Hepatocyte (in vitro differentiated cells): ENCODE results near the gene TMEM164. TPM values are rescaled to one million over a fixed set of nuclear protein-coding genes. Genes with fewer than 3 reads are reported as not detected.

Experiments
- DNase-seq: peaks from one replicate; pipeline ENCODE4 v3.0.0-alpha.2; 2016; ENCODE audit warnings: low spot score
- H2AFZ ChIP-seq: fragments of 200-600 bp; sonication (generic); 2 replicates; pipeline ENCODE4 v1.6.0; 2016; ENCODE audit warnings: antibody characterized with exemption, mild to moderate bottlenecking
- H3K27ac ChIP-seq: fragments of 200-600 bp; sonication (generic); 2 replicates; pipeline ENCODE4 v1.5.1; 2016; ENCODE audit warnings: mild to moderate bottlenecking
- H3K27me3 ChIP-seq: fragments of 200-600 bp; sonication (generic); 2 replicates; pipeline ENCODE4 v1.6.1; 2016
- H3K36me3 ChIP-seq: fragments of 200-600 bp; sonication (generic); replicated peaks from 2 replicates; pipeline ENCODE4 v1.5.1; 2016; ENCODE audit warnings: low read depth; ENCODE audit not compliant: insufficient read depth
- H3K4me1 ChIP-seq: fragments of 200-600 bp; sonication (generic); 2 replicates; pipeline ENCODE4 v1.5.1; 2016; ENCODE audit warnings: mild to moderate bottlenecking, moderate library complexity; ENCODE audit not compliant: insufficient read depth
- H3K4me2 ChIP-seq: fragments of 200-600 bp; sonication (generic); 2 replicates; pipeline ENCODE4 v1.6.0; 2016
- H3K4me3 ChIP-seq: fragments of 200-600 bp; sonication (generic); 2 replicates; pipeline ENCODE4 v1.5.1; 2016; ENCODE audit warnings: mild to moderate bottlenecking
- H3K79me2 ChIP-seq: fragments of 200-600 bp; sonication (generic); 2 replicates; pipeline ENCODE4 v1.6.0; 2017; ENCODE audit warnings: mild to moderate bottlenecking
- H3K9me2 ChIP-seq: fragments of 200-600 bp; sonication (generic); replicated peaks from 2 replicates; pipeline ENCODE4 v1.6.0; 2017; ENCODE audit warnings: mild to moderate bottlenecking; ENCODE audit not compliant: insufficient read depth
- H3K9me3 ChIP-seq: fragments of 200-600 bp; sonication (generic); 2 replicates; pipeline ENCODE4 v1.5.1; 2016; ENCODE audit warnings: low read depth, mild to moderate bottlenecking
- H4K20me1 ChIP-seq: fragments of 200-600 bp; sonication (generic); 2 replicates; pipeline ENCODE4 v1.6.0; 2016; ENCODE audit warnings: mild to moderate bottlenecking; ENCODE audit not compliant: insufficient read depth, poor library complexity, severe bottlenecking
- CTCF ChIP-seq: fragments of 200-600 bp; sonication (generic); IDR thresholded peaks from 2 replicates; pipeline ENCODE4 v1.5.1; 2016; ENCODE audit warnings: antibody characterized with exemption, mild to moderate bottlenecking; ENCODE audit not compliant: poor library complexity
- EZH2 ChIP-seq: fragments of 200-600 bp; sonication (generic); IDR thresholded peaks from 2 replicates; pipeline ENCODE4 v1.6.1; 2016; ENCODE audit warnings: antibody characterized with exemption, mild to moderate bottlenecking, borderline replicate concordance
- EZH2phosphoT487 ChIP-seq: fragments of 200-600 bp; sonication (generic); IDR thresholded peaks from one replicate; pipeline ENCODE4 v1.6.1; 2018; ENCODE audit warnings: antibody characterized with exemption, mild to moderate bottlenecking, low read depth, moderate library complexity; ENCODE audit not compliant: unreplicated experiment, severe bottlenecking
- WGBS: methylation state at CpG from one replicate; pipeline ENCODE4 v1.1.6; 2016; ENCODE audit warnings: low lambda C conversion rate; ENCODE audit errors: missing lambda C conversion rate; 5-methylcytosine and 5-hydroxymethylcytosine counted together
- polyA plus RNA-seq: library from polyadenylated mRNA; unstranded; fragments of >200 nt; fragmentation: Nextera tagmentation; extraction: Ambion mirVana; gene quantifications from 2 replicates; pipeline ENCODE4 v1.2.1, GENCODE V29; 2016
- total RNA-seq: library from RNA; depleted of rRNA; stranded (reverse); fragments of >200 nt; gene quantifications from 2 replicates; pipeline ENCODE4 v1.2.3, GENCODE V29; 2014

TMEM164 gene
- total and polyA plus RNA-seq, 2 experiments from 2014 or later = 5.4 to 34.2 TPM

GRCh38 chrX:110171442-110171841 lies 168.5 kb downstream of the TMEM164 start:
- Histone ChIP-seq H2AFZ (no peak overlapping the region), H3K36me3 (no peaks in the 10 kb centered on the region), H3K27ac (no peak overlapping the region), H3K9me2 (no peaks in the 10 kb centered on the region), H3K4me1 (no peaks in the 10 kb centered on the region), H3K4me2 (no peak overlapping the region), H3K27me3 (no peaks in the 10 kb centered on the region), H3K9me3 (no peaks in the 10 kb centered on the region), H3K79me2 (no peaks in the 10 kb centered on the region), H3K4me3 (no peak overlapping the region), H4K20me1 (no peaks in the 10 kb centered on the region)
- no peak for DNase-seq
- WGBS = 78% methylated on average over 5 of the region's 5 CpGs
- TF ChIP-seq EZH2phosphoT487 (no peak), EZH2 (no peak), CTCF (no peak)

GRCh38 chrX:110172215-110172614 lies 169.3 kb downstream of the TMEM164 start:
- DNase-seq = no peak
- Histone ChIP-seq H3K79me2 (no peaks in the 10 kb centered on the region), H3K4me1 (no peaks in the 10 kb centered on the region), H3K9me2 (no peaks in the 10 kb centered on the region), H4K20me1 (no peaks in the 10 kb centered on the region), H3K27ac (no peak overlapping the region), H3K4me3 (no peak overlapping the region), H2AFZ (no peak overlapping the region), H3K36me3 (no peaks in the 10 kb centered on the region), H3K9me3 (no peaks in the 10 kb centered on the region), H3K4me2 (no peak overlapping the region), H3K27me3 (no peaks in the 10 kb centered on the region)
- 92% methylated on average over 10 of the region's 10 CpGs for WGBS
- TF ChIP-seq CTCF = no peak
- no peak for TF ChIP-seq EZH2phosphoT487
- no peak for TF ChIP-seq EZH2

- Histone ChIP-seq H3K4me1 (no peaks in the 10 kb centered on the region), H3K27me3 (no peaks in the 10 kb centered on the region), H3K36me3 (no peaks in the 10 kb centered on the region), H3K4me3 (no peak overlapping the region), H3K79me2 (no peaks in the 10 kb centered on the region), H2AFZ (no peak overlapping the region), H3K9me2 (no peaks in the 10 kb centered on the region), H4K20me1 (no peaks in the 10 kb centered on the region), H3K27ac (peak overlapping the region; percentile 34), H3K4me2 (no peak overlapping the region), H3K9me3 (no peaks in the 10 kb centered on the region)
- TF ChIP-seq EZH2 (no peak), CTCF (no peak), EZH2phosphoT487 (no peak)
- 78% methylated on average over 19 of the region's 19 CpGs for WGBS
- DNase-seq = no peak
Observed at GRCh38 chrX:110173192-110174175, 170.6 kb downstream of the TMEM164 start.
